Neural crest cell (in vitro differentiated cells): ENCODE results near the gene NUP88. TPM values are rescaled to one million over a fixed set of nuclear protein-coding genes. Genes with fewer than 3 reads are reported as not detected.

Source experiments
- DNase-seq: peaks from one replicate; pipeline ENCODE4 v3.0.0; 2021; ENCODE audit warnings: low read depth, mixed read lengths, low spot score
- H3K27ac Mint-ChIP-seq: one replicate; pipeline ENCODE4 v1.8.0; 2021; ENCODE audit warnings: mild to moderate bottlenecking, mixed read lengths; ENCODE audit not compliant: unreplicated experiment
- H3K27me3 Mint-ChIP-seq: 2 replicates; pipeline ENCODE4 v1.8.0; 2021; ENCODE audit warnings: low read depth, mild to moderate bottlenecking, mixed read lengths
- H3K36me3 Mint-ChIP-seq: 2 replicates; pipeline ENCODE4 v1.8.0; 2021; ENCODE audit warnings: low read depth, mild to moderate bottlenecking, mixed read lengths
- H3K4me1 Mint-ChIP-seq: 2 replicates; pipeline ENCODE4 v1.8.0; 2021; ENCODE audit warnings: mixed read lengths
- H3K4me3 Mint-ChIP-seq: one replicate; pipeline ENCODE4 v1.8.0; 2021; ENCODE audit warnings: mild to moderate bottlenecking, mixed read lengths
- H3K9me3 Mint-ChIP-seq: 2 replicates; pipeline ENCODE4 v1.8.0; 2021; ENCODE audit warnings: mixed read lengths
- total RNA-seq: library from RNA; stranded (reverse); gene quantifications from 2 replicates; pipeline ENCODE4 v1.2.1, GENCODE V29; 2021
- TF ChIP-seq, protein P1 (sequence below): fragments of 200-600 bp; sonication (generic); conservative IDR thresholded peaks from 2 replicates; pipeline ENCODE4 v1.5.0; 2021; ENCODE audit warnings: antibody characterized with exemption, mild to moderate bottlenecking

NUP88 gene
- total RNA-seq, 1 donor from 2014 or later = 91.2 TPM

DNA sequence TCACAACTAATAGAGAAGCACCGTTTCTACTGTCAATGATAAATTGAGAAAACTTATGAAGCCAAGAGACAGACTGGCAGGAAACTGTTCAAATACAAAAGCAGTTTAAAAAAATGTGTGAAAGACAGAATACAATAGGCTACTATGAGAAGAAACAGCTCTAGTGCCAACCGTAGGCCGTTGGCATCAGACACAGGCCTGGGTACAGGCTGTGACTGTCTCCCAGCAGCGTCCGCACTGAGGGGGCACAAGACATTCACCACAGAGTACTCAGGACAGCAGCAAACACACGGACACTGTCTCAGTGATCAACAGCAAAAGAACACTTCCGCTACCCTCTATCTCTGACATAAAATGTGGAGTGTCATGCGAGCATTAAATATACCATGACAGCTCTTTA is 27.3 kb upstream of the NUP88 start:
- no peaks in the 10 kb centered on the region for H3K4me1 Mint-ChIP-seq
- no peaks in the 10 kb centered on the region for H3K9me3 Mint-ChIP-seq
- no peaks in the 10 kb centered on the region for H3K27me3 Mint-ChIP-seq
- peaks cover 4% of the 10 kb centered on the region for H3K36me3 Mint-ChIP-seq
- H3K4me3 Mint-ChIP-seq = no peak overlapping the region
- no peak overlapping the region for H3K27ac Mint-ChIP-seq
- DNase-seq = no peak
- TF ChIP-seq, protein P1, sequence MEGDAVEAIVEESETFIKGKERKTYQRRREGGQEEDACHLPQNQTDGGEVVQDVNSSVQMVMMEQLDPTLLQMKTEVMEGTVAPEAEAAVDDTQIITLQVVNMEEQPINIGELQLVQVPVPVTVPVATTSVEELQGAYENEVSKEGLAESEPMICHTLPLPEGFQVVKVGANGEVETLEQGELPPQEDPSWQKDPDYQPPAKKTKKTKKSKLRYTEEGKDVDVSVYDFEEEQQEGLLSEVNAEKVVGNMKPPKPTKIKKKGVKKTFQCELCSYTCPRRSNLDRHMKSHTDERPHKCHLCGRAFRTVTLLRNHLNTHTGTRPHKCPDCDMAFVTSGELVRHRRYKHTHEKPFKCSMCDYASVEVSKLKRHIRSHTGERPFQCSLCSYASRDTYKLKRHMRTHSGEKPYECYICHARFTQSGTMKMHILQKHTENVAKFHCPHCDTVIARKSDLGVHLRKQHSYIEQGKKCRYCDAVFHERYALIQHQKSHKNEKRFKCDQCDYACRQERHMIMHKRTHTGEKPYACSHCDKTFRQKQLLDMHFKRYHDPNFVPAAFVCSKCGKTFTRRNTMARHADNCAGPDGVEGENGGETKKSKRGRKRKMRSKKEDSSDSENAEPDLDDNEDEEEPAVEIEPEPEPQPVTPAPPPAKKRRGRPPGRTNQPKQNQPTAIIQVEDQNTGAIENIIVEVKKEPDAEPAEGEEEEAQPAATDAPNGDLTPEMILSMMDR = no peak

DNA sequence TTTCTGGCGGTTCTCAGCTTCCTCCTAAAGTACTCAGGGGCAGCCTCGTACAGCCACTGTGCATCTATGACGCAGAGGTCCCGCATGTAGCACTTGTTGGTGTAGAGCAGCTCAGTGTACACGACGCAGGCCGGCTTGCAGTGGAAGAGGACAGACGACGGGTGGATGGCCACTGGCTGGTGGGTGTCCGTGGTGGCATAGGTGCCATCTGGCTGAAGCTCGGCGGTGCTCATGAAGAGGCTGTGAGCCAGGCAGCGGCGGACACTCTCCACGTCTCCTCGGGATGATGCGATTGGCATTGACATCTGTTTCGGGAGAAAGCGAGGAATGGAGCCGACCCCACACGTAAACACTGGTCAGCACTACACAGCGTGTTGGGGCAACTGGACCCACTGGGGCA is 24.7 kb upstream of the NUP88 start:
- Mint-ChIP-seq H3K4me3 (no peak overlapping the region), H3K27ac (no peak overlapping the region), H3K36me3 (peaks cover 4% of the 10 kb centered on the region), H3K4me1 (peaks cover 8% of the 10 kb centered on the region), H3K27me3 (no peaks in the 10 kb centered on the region), H3K9me3 (no peaks in the 10 kb centered on the region)
- TF ChIP-seq, protein P1 = no peak
- no peak for DNase-seq

DNA sequence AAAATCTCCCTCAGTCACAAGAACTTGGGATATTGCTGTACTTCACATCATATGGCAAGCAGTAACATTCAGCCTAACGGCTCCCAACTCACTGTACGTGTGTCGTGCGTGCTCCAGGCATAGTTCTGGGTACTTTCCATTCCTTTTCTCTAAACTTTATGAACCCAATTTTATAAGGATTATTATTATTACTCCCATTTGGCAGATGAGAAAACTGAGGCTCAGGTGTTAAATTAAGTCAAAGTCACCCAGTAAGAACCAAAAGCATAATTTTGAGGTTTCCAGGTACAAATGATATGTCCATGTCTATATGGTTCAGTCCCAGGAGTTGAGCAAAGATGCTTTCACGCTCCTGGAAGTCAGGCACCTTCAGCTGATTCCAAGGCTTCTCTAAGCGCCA is 24.3 kb upstream of the NUP88 start:
- no peak overlapping the region for H3K4me3 Mint-ChIP-seq
- peaks cover 4% of the 10 kb centered on the region for H3K36me3 Mint-ChIP-seq

DNA sequence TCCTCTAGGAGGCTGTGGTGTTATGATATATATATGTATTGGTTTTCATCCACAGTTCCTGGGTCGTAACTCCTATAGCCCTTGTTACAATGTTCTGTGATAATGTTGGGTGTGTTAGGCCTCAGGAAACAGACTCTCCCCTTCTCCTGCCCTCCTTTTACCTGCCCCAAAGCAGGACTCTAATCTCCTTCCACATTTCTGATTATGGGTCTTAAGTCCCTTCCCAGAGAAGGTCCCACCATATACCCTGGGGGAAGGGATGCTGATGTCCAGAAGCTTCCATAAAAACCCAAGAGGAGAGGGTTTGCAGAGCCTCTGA is 19.9 kb upstream of the NUP88 start:
- peaks cover 8% of the 10 kb centered on the region for H3K36me3 Mint-ChIP-seq
- no peaks in the 10 kb centered on the region for H3K27me3 Mint-ChIP-seq

More for the DNA sequence above, 24.3 kb upstream of the NUP88 start:
- H3K27me3 Mint-ChIP-seq = no peaks in the 10 kb centered on the region
- H3K27ac Mint-ChIP-seq = no peak overlapping the region
- no peaks in the 10 kb centered on the region for H3K9me3 Mint-ChIP-seq
- H3K4me1 Mint-ChIP-seq = peaks cover 9% of the 10 kb centered on the region
- TF ChIP-seq, protein P1 = no peak
- no peak for DNase-seq

DNA sequence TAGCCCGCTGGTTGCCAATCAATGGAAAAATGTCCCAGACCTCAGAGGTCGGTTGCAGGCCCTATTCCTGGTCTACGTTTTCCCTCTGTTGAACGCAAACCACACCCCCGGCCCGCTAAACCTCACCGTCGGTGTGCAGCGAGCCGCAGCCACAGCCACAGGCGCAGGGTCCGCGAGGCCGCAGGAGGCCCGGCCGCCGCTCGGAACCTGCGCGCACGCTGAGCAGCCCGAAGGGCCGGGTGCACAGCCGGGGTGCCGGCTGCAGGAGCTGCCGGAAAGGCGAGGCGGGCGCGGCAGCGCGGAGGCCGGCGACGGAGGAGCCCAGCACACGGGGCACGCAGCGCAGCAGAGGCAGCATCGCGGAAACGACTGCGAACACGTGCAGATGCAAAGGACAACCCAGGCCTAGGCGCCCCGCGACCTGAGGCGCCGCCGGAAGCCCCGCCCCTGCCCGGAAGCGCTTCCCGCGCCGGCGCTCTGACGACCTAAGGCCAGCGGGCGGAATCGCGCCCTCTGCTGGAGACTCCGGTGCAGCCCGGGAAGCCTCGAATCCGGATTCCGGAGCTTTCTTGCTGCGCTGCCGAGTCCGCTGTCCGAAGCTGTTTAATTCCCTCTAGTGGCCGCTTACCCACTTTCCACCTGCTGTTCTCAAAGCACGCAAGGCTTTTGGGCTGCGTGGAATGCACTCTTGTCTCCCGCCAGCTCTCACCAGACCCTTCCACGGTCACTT is 19.4 kb upstream of the NUP88 start, which contains the start of gene C1QBP:
TSS of gene C1QBP (minus strand) at position 440 of the 730 bp plus-strand sequence. CDS start at position 358, 82 bp downstream.
- DNase-seq = peak; percentile 96
- Mint-ChIP-seq H3K4me1 (peaks cover 37% of the 10 kb centered on the region), H3K4me3 (peak within 1 kb of the TSS; percentile 94), H3K9me3 (no peaks in the 10 kb centered on the region), H3K36me3 (peaks cover 8% of the 10 kb centered on the region), H3K27me3 (no peaks in the 10 kb centered on the region), H3K27ac (peak within 1 kb of the TSS; percentile 81)
- TF ChIP-seq, protein P1 = peak; percentile 100

More for the DNA sequence above, 19.9 kb upstream of the NUP88 start:
- TF ChIP-seq, protein P1 = peak; percentile 27
- H3K27ac Mint-ChIP-seq = peak overlapping the region; percentile 81
- no peaks in the 10 kb centered on the region for H3K9me3 Mint-ChIP-seq
- H3K4me1 Mint-ChIP-seq = peaks cover 37% of the 10 kb centered on the region
- H3K4me3 Mint-ChIP-seq = peak overlapping the region; percentile 94
- DNase-seq = no peak
